PC-3 (cell line): Measurements from ENCODE around the gene NLRP10. TPM values are rescaled to one million over a fixed set of nuclear protein-coding genes. Genes with fewer than 3 reads are reported as not detected.
A peak's percentile ranks its signal among the peaks of the same experiment; 100 is the strongest.

Source experiments
- ATAC-seq: fragments of 200-7000 bp; cut with Tn5 transposase; 2 replicates; pipeline ENCODE4 v1.9.1; 2020; ENCODE audit warnings: mild to moderate bottlenecking, moderate library complexity
- BruUV-seq: library from RNA; stranded (reverse); fragments of 400-500 nt; replicated peaks from 2 replicates; lab custom pipeline; 2021; lab: Mats Ljungman, UMichigan
- CTCF ChIA-PET: fragments of 300-600 bp; sonication (Branson Sonifier 250); formaldehyde crosslinking; loops from one replicate; lab custom pipeline; 2022; ENCODE audit warnings: antibody characterized with exemption; lab: Charles Lee
- POLR2A ChIA-PET: fragments of 300-600 bp; sonication (Branson Sonifier 250); formaldehyde crosslinking; loops from one replicate; lab custom pipeline; 2022; ENCODE audit warnings: antibody characterized with exemption; ENCODE audit not compliant: unreplicated experiment; lab: Charles Lee
- DNase-seq: peaks from one replicate; pipeline ENCODE4 v3.0.0-alpha.2; 2015
- H2AFZ ChIP-seq: fragments of 300-600 bp; sonication (generic); 2 replicates; pipeline ENCODE4 v1.6.0; 2016; ENCODE audit warnings: antibody characterized with exemption, low read length
- H3F3A ChIP-seq: fragments of 300-600 bp; sonication (generic); one replicate; pipeline ENCODE4 v1.6.0; 2017; ENCODE audit warnings: antibody characterized with exemption, low read length, control low read depth, mild to moderate bottlenecking; ENCODE audit not compliant: unreplicated experiment
- H3K27ac ChIP-seq: fragments of 300-600 bp; sonication (generic); 2 replicates; pipeline ENCODE4 v1.5.1; 2016; ENCODE audit warnings: mild to moderate bottlenecking, low read length
- H3K27me3 ChIP-seq: fragments of 300-600 bp; sonication (generic); 2 replicates; pipeline ENCODE4 v1.6.1; 2016; ENCODE audit warnings: low read length, mixed read lengths
- H3K36me3 ChIP-seq: fragments of 300-600 bp; sonication (generic); 2 replicates; pipeline ENCODE4 v1.6.1; 2016; ENCODE audit warnings: low read depth, mixed run types, low read length, mixed read lengths
- H3K4me1 ChIP-seq: fragments of 300-600 bp; sonication (generic); 2 replicates; pipeline ENCODE4 v1.5.1; 2016; ENCODE audit warnings: low read length; ENCODE audit not compliant: insufficient read depth
- H3K4me2 ChIP-seq: fragments of 300-600 bp; sonication (generic); 2 replicates; pipeline ENCODE4 v1.6.0; 2016; ENCODE audit warnings: low read length
- H3K4me3 ChIP-seq: fragments of 300-600 bp; sonication (generic); 2 replicates; pipeline ENCODE4 v1.5.1; 2016; ENCODE audit warnings: mild to moderate bottlenecking, low read length, mixed read lengths
- H3K79me2 ChIP-seq: fragments of 300-600 bp; sonication (generic); 2 replicates; pipeline ENCODE4 v1.6.1; 2017; ENCODE audit warnings: low read length, mixed read lengths
- H3K9ac ChIP-seq: fragments of 300-600 bp; sonication (generic); 2 replicates; pipeline ENCODE4 v1.6.0; 2016; ENCODE audit warnings: mild to moderate bottlenecking, low read length
- H3K9me2 ChIP-seq: fragments of 300-600 bp; sonication (generic); replicated peaks from 2 replicates; pipeline ENCODE4 v1.6.1; 2016; ENCODE audit warnings: mixed run types, low read length, mixed read lengths
- H3K9me3 ChIP-seq: fragments of 300-600 bp; sonication (generic); 2 replicates; pipeline ENCODE4 v1.6.1; 2016; ENCODE audit warnings: low read length, mixed read lengths
- H4K20me1 ChIP-seq: fragments of 300-600 bp; sonication (generic); 2 replicates; pipeline ENCODE4 v1.6.1; 2016; ENCODE audit warnings: low read length, mixed read lengths
- CTCF ChIP-seq: fragments of 300-600 bp; sonication (generic); conservative IDR thresholded peaks from 2 replicates; pipeline ENCODE4 v1.5.1; 2017; ENCODE audit warnings: antibody characterized with exemption, low read depth, mild to moderate bottlenecking, low read length
- EZH2 ChIP-seq: fragments of 300-600 bp; sonication (generic); IDR thresholded peaks from one replicate; pipeline ENCODE4 v1.6.1; 2017; ENCODE audit warnings: antibody characterized with exemption, mild to moderate bottlenecking, low read length; ENCODE audit not compliant: unreplicated experiment
- EZH2phosphoT487 ChIP-seq: fragments of 300-600 bp; sonication (generic); IDR thresholded peaks from 2 replicates; pipeline ENCODE4 v1.6.1; 2018; ENCODE audit warnings: mild to moderate bottlenecking, antibody characterized with exemption, low read length, borderline replicate concordance
- intact Hi-C: fragments of 100-400 bp; cut with micrococcal nuclease; formaldehyde crosslinking; loops from 2 replicates; pipeline ENCODE4 v1.9.0; 2023
- total RNA-seq: library from RNA; depleted of rRNA; stranded (reverse); fragments of >200 nt; gene quantifications from 2 replicates; pipeline ENCODE4 v1.2.3, GENCODE V29; 2014

The NLRP10 gene
- total RNA-seq, 1 experiment from 2014 or later = 1.9 TPM

DNA sequence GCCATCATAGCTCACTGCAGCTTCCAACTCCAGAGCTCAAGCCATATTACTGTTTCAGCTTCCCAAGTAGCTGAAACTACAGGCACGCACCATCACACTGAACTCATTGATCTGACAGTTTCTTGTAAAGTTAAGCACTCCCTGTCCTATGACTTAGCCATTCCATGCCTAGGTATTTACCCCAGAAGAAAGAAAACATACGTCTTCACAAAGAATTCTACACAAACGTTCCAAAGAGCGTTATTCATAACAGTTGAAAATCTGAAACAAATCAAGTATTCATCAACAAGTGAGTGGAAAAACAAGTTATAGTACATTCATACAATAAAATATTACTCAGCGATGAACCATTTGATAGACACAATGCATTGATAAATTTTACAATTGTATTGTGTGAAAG lies 7.8 kb upstream of the NLRP10 start:
- no peak for TF ChIP-seq CTCF
- TF ChIP-seq EZH2phosphoT487 = no peak
- no peak for TF ChIP-seq EZH2
- H3K27me3 ChIP-seq = no peaks in the 10 kb centered on the region
- H4K20me1 ChIP-seq = no peaks in the 10 kb centered on the region
- H3K9ac ChIP-seq = no peak overlapping the region
- no TSS peak for BruUV-seq
- no peaks in the 10 kb centered on the region for H3K79me2 ChIP-seq
- H3K4me1 ChIP-seq = peaks cover 49% of the 10 kb centered on the region
- H3F3A ChIP-seq = no peaks in the 10 kb centered on the region
- peak; percentile 91 for DNase-seq
- H3K4me2 ChIP-seq = peak overlapping the region; percentile 72
- intact Hi-C loops = no loop called here
- H3K9me2 ChIP-seq = no peaks in the 10 kb centered on the region
- no peaks in the 10 kb centered on the region for H3K36me3 ChIP-seq
- peak overlapping the region; percentile 90 for H3K27ac ChIP-seq
- H3K9me3 ChIP-seq = 0 out of 2 replicates have a peak, but pooled peaks cover 3% of the 10 kb centered on the region
- peak overlapping the region; percentile 23; the same call in 1 of the 2 replicates for H3K4me3 ChIP-seq
- ChIA-PET POLR2A (interaction anchor here (0.6 to 0.7 kb wide), 3 partner anchors 18 to 1544 kb away, joined by 3 to 4 read pairs (median 4); no protein-coding TSS in a partner anchor), CTCF (interaction anchor here (0.9 kb wide), 1 partner anchor 14 kb away, joined by 3 read pairs; the partner anchor contains the start of gene EIF3F)
- ATAC-seq = peak; percentile 54
- peak overlapping the region; percentile 66 for H2AFZ ChIP-seq

- TF ChIP-seq EZH2phosphoT487 = no peak
- TF ChIP-seq CTCF = no peak
- no peak for TF ChIP-seq EZH2
- ChIA-PET POLR2A (no interaction called here), CTCF (no interaction called here)
- peak overlapping the region; percentile 90; the same call in 1 of the 2 replicates for H3K27ac ChIP-seq
- no peaks in the 10 kb centered on the region for H3K36me3 ChIP-seq
- no TSS peak for BruUV-seq
- no peak overlapping the region for H3K9ac ChIP-seq
- H3K9me3 ChIP-seq = 0 out of 2 replicates have a peak, but pooled peaks cover 3% of the 10 kb centered on the region
- H3K27me3 ChIP-seq = no peaks in the 10 kb centered on the region
- ATAC-seq (no peak), DNase-seq (no peak)
- H3K4me2 ChIP-seq = no peak overlapping the region
- H3K4me3 ChIP-seq = no peak overlapping the region
- H4K20me1 ChIP-seq = no peaks in the 10 kb centered on the region
- H3K9me2 ChIP-seq = no peaks in the 10 kb centered on the region
- no peaks in the 10 kb centered on the region for H3F3A ChIP-seq
- no peak overlapping the region for H2AFZ ChIP-seq
- no peaks in the 10 kb centered on the region for H3K79me2 ChIP-seq
- intact Hi-C loops = no loop called here
- peaks cover 46% of the 10 kb centered on the region for H3K4me1 ChIP-seq
These were observed 6.6 kb upstream of the NLRP10 start for GRCh38 chr11:7971846-7972245.
